WTC11 (cell line): Measurements from ENCODE around the gene GPR37L1. TPM values are rescaled to one million over a fixed set of nuclear protein-coding genes. Genes with fewer than 3 reads are reported as not detected.

Experiments
- ATAC-seq: fragments of 200-7000 bp; cut with Tn5 transposase; 2 replicates; pipeline ENCODE4 v1.10.0; 2021; ENCODE audit warnings: mild to moderate bottlenecking, moderate library complexity
- CTCF ChIA-PET: fragments of 300-600 bp; sonication (Branson Sonifier 250); formaldehyde crosslinking; loops from one replicate; lab custom pipeline; 2021; ENCODE audit warnings: antibody characterized with exemption; lab: Charles Lee
- POLR2A ChIA-PET: fragments of 350-600 bp; sonication (Branson Sonifier 250); formaldehyde crosslinking; loops from one replicate; lab custom pipeline; 2021; ENCODE audit warnings: antibody characterized with exemption; lab: Charles Lee
- DNase-seq: peaks from one replicate; pipeline ENCODE4 v3.0.0; 2021; ENCODE audit warnings: low spot score
- H3K27ac Mint-ChIP-seq: 2 replicates; pipeline ENCODE4 v1.8.0; 2021; ENCODE audit warnings: mixed read lengths
- H3K27me3 Mint-ChIP-seq: 2 replicates; pipeline ENCODE4 v1.8.0; 2021; ENCODE audit warnings: low read depth, mild to moderate bottlenecking, moderate library complexity, mixed read lengths
- H3K36me3 Mint-ChIP-seq: 2 replicates; pipeline ENCODE4 v1.8.0; 2021; ENCODE audit warnings: mixed read lengths
- H3K4me1 Mint-ChIP-seq: 2 replicates; pipeline ENCODE4 v1.8.0; 2022; ENCODE audit warnings: mixed read lengths
- H3K4me3 Mint-ChIP-seq: 2 replicates; pipeline ENCODE4 v1.8.0; 2021; ENCODE audit warnings: mild to moderate bottlenecking, moderate library complexity, mixed read lengths
- H3K9me3 Mint-ChIP-seq: 2 replicates; pipeline ENCODE4 v1.8.0; 2021; ENCODE audit warnings: mixed read lengths
- ARID4B ChIP-seq: sonication (generic); formaldehyde crosslinking; IDR thresholded peaks from 2 replicates; pipeline ENCODE4 v1.8.0; 2023; ENCODE audit warnings: missing genetic modification reagents, mild to moderate bottlenecking, borderline replicate concordance
- ATF2 ChIP-seq: sonication (generic); formaldehyde crosslinking; IDR thresholded peaks from 2 replicates; pipeline ENCODE4 v1.8.1; 2022; ENCODE audit warnings: low read depth, missing genetic modification reagents, borderline replicate concordance
- E2F4 ChIP-seq: sonication (generic); formaldehyde crosslinking; IDR thresholded peaks from 2 replicates; pipeline ENCODE4 v1.8.1; 2022; ENCODE audit warnings: low read depth, mild to moderate bottlenecking, moderate library complexity, missing genetic modification reagents, borderline replicate concordance
- E2F5 ChIP-seq: sonication (generic); formaldehyde crosslinking; IDR thresholded peaks from 2 replicates; pipeline ENCODE4 v1.8.1; 2022; ENCODE audit warnings: mild to moderate bottlenecking, moderate library complexity, missing genetic modification reagents
- ERG ChIP-seq: fragments of 250-450 bp; sonication (Bioruptor Pico); IDR thresholded peaks from 2 replicates; pipeline ENCODE4 v1.8.0; 2021; ENCODE audit warnings: mild to moderate bottlenecking
- ESRRA ChIP-seq: sonication (generic); formaldehyde crosslinking; IDR thresholded peaks from 2 replicates; pipeline ENCODE4 v1.8.1; 2022; ENCODE audit warnings: mild to moderate bottlenecking, missing genetic modification reagents, borderline replicate concordance
- FOXK1 ChIP-seq: sonication (generic); formaldehyde crosslinking; IDR thresholded peaks from 2 replicates; pipeline ENCODE4 v1.8.0; 2022; ENCODE audit warnings: mild to moderate bottlenecking, moderate library complexity, missing genetic modification reagents
- HMGXB4 ChIP-seq: sonication (generic); formaldehyde crosslinking; IDR thresholded peaks from 2 replicates; pipeline ENCODE4 v1.8.1; 2023; ENCODE audit warnings: mild to moderate bottlenecking, moderate library complexity, missing genetic modification reagents
- KAT7 ChIP-seq: sonication (generic); formaldehyde crosslinking; IDR thresholded peaks from 2 replicates; pipeline ENCODE4 v1.8.1; 2023; ENCODE audit warnings: missing genetic modification reagents, mild to moderate bottlenecking, borderline replicate concordance
- MLX ChIP-seq: sonication (generic); formaldehyde crosslinking; IDR thresholded peaks from 2 replicates; pipeline ENCODE4 v1.8.1; 2023; ENCODE audit warnings: mild to moderate bottlenecking, missing genetic modification reagents, moderate library complexity
- MYBL2 ChIP-seq: sonication (generic); formaldehyde crosslinking; IDR thresholded peaks from 2 replicates; pipeline ENCODE4 v1.8.1; 2023; ENCODE audit warnings: mild to moderate bottlenecking, moderate library complexity, missing genetic modification reagents
- NFATC4 ChIP-seq: fragments of 250-450 bp; sonication (Bioruptor Pico); IDR thresholded peaks from 2 replicates; pipeline ENCODE4 v1.9.0; 2021; ENCODE audit warnings: mild to moderate bottlenecking
- NR1H2 ChIP-seq: sonication (generic); formaldehyde crosslinking; IDR thresholded peaks from 2 replicates; pipeline ENCODE4 v1.9.0; 2021; ENCODE audit warnings: mild to moderate bottlenecking, moderate library complexity, missing genetic modification reagents
- RELA ChIP-seq: sonication (generic); formaldehyde crosslinking; IDR thresholded peaks from 2 replicates; pipeline ENCODE4 v1.8.1; 2022; ENCODE audit warnings: missing genetic modification reagents, mild to moderate bottlenecking, borderline replicate concordance
- ZBTB21 ChIP-seq: sonication (generic); formaldehyde crosslinking; IDR thresholded peaks from 2 replicates; pipeline ENCODE4 v1.8.1; 2023; ENCODE audit warnings: mild to moderate bottlenecking, missing genetic modification reagents, borderline replicate concordance
- ZNF121 ChIP-seq: sonication (generic); formaldehyde crosslinking; IDR thresholded peaks from 2 replicates; pipeline ENCODE4 v1.8.0; 2023; ENCODE audit warnings: missing genetic modification reagents
- ZNF423 ChIP-seq: fragments of 250-450 bp; sonication (Bioruptor Pico); IDR thresholded peaks from 2 replicates; pipeline ENCODE4 v2.1.2; 2022; ENCODE audit warnings: mild to moderate bottlenecking, moderate library complexity
- ZNF671 ChIP-seq: fragments of 250-450 bp; sonication (Bioruptor Pico); IDR thresholded peaks from 2 replicates; pipeline ENCODE4 v1.8.0; 2021; ENCODE audit warnings: mild to moderate bottlenecking
- total RNA-seq: library from RNA; stranded (reverse); gene quantifications from 3 replicates; pipeline ENCODE4 v1.2.3, GENCODE V29; 2021

GPR37L1 gene
- total RNA-seq, 1 experiment from 2014 or later: 0.07 TPM

- H3K4me3 Mint-ChIP-seq: no peak overlapping the region
- TF ChIP-seq ESRRA (CRISPR knock-in tag): no peak
- TF ChIP-seq ZNF121: no peak
- no peak for TF ChIP-seq ZNF423 (CRISPR knock-in tag)
- TF ChIP-seq MLX (CRISPR knock-in tag): no peak
- TF ChIP-seq ZBTB21 (CRISPR knock-in tag): no peak
- no peak for TF ChIP-seq ZNF671 (CRISPR knock-in tag)
- TF ChIP-seq NR1H2 (CRISPR knock-in tag): no peak
- TF ChIP-seq E2F4: no peak
- TF ChIP-seq FOXK1 (CRISPR knock-in tag): no peak
- no peak for TF ChIP-seq ATF2 (CRISPR knock-in tag)
- TF ChIP-seq KAT7 (CRISPR knock-in tag): no peak
- no peak for TF ChIP-seq ARID4B (CRISPR knock-in tag)
- TF ChIP-seq MYBL2: no peak
- no peak for TF ChIP-seq RELA (CRISPR knock-in tag)
- no peak for TF ChIP-seq E2F5
- TF ChIP-seq HMGXB4 (CRISPR knock-in tag): no peak
- TF ChIP-seq ERG (CRISPR knock-in tag): no peak
- no peak for TF ChIP-seq NFATC4
- no peaks in the 10 kb centered on the region for H3K9me3 Mint-ChIP-seq
- ATAC-seq (no peak), DNase-seq (no peak)
- POLR2A ChIA-PET: interaction anchor here (0.7 to 1.6 kb wide), 2 partner anchors 86 to 111 kb away, joined by 6 to 7 read pairs; partner anchors contain the start of gene ELF3
- CTCF ChIA-PET: interaction anchor here (0.6 to 14.3 kb wide), 7 partner anchors 13 to 455 kb away, joined by 4 to 149 read pairs (median 26); partner anchors contain the start of gene ELF3
- H3K27me3 Mint-ChIP-seq: no peaks in the 10 kb centered on the region; the same call in 1 of the 2 replicates
- no peak overlapping the region for H3K27ac Mint-ChIP-seq
- no peaks in the 10 kb centered on the region for H3K36me3 Mint-ChIP-seq
- peaks cover 9% of the 10 kb centered on the region for H3K4me1 Mint-ChIP-seq
Observed at GRCh38 chr1:202121006-202121405, 1.7 kb upstream of the GPR37L1 start.
